ENCODE measurements around the gene LRATD1.
"Not testable (repeated sequence)": the region's sequence is repeated elsewhere in the genome, so short reads cannot be mapped to it uniquely, and the experiment has no call there.

Gene LRATD1

GRCh38 chr2:14632133-14632936 lies at the start of gene LRATD1:
Gene LRATD1, plus strand, starts transcription at chr2:14632717. Its CDS starts 1,263 bp downstream, at chr2:14633980.
- no peak for DNase-seq (ENCODE audit: low read depth)

- no peak for DNase-seq (ENCODE audit: low read depth)
Observed at GRCh38 chr2:14583059-14583458, 49.5 kb upstream of the LRATD1 start.

- no peak for DNase-seq (ENCODE audit: low read depth)
Observed at GRCh38 chr2:14583802-14584201, 48.7 kb upstream of the LRATD1 start.

GRCh38 chr2:14587119-14587518 lies 45.4 kb upstream of the LRATD1 start:
- DNase-seq (ENCODE audit: low read depth): no peak

- DNase-seq (ENCODE audit: low read depth): no peak
Observed at GRCh38 chr2:14601156-14601770, 31.3 kb upstream of the LRATD1 start.

GRCh38 chr2:14602309-14602708 lies 30.2 kb upstream of the LRATD1 start:
- no peak for DNase-seq (ENCODE audit: low read depth)

GRCh38 chr2:14603676-14604075 lies 28.8 kb upstream of the LRATD1 start:
- no peak for DNase-seq (ENCODE audit: low read depth)

- no peak for DNase-seq (ENCODE audit: low read depth)
Observed at GRCh38 chr2:14608245-14608644, 24.3 kb upstream of the LRATD1 start.

- DNase-seq (ENCODE audit: low read depth): no peak
Observed at GRCh38 chr2:14614017-14614416, 18.5 kb upstream of the LRATD1 start.

- DNase-seq (ENCODE audit: low read depth): no peak
Observed at GRCh38 chr2:14615121-14615520, 17.4 kb upstream of the LRATD1 start.

- no peak for DNase-seq (ENCODE audit: low read depth)
Observed at GRCh38 chr2:14615760-14616159, 16.8 kb upstream of the LRATD1 start.

- DNase-seq (ENCODE audit: low read depth): no peak
Observed at GRCh38 chr2:14616342-14616741, 16.2 kb upstream of the LRATD1 start.

- DNase-seq (ENCODE audit: low read depth): no peak
Observed at GRCh38 chr2:14616950-14617349, 15.6 kb upstream of the LRATD1 start.

- no peak for DNase-seq (ENCODE audit: low read depth)
Observed at GRCh38 chr2:14619441-14619840, 13.1 kb upstream of the LRATD1 start.

GRCh38 chr2:14621114-14621513 lies 11.4 kb upstream of the LRATD1 start:
- DNase-seq (ENCODE audit: low read depth): no peak

GRCh38 chr2:14621906-14622549 lies 10.5 kb upstream of the LRATD1 start:
- no peak for DNase-seq (ENCODE audit: low read depth)

- DNase-seq (ENCODE audit: low read depth): not testable (repeated sequence)
Observed at GRCh38 chr2:14622550-14622939, 10.0 kb upstream of the LRATD1 start.

- DNase-seq (ENCODE audit: low read depth): no peak
Observed at GRCh38 chr2:14623237-14623636, 9.3 kb upstream of the LRATD1 start.

GRCh38 chr2:14626873-14627272 lies 5.6 kb upstream of the LRATD1 start:
- no peak for DNase-seq (ENCODE audit: low read depth)

GRCh38 chr2:14628901-14629300 lies 3.6 kb upstream of the LRATD1 start:
- no peak for DNase-seq (ENCODE audit: low read depth)

GRCh38 chr2:14631406-14632040 lies 994 bp upstream of the LRATD1 start:
- no peak for DNase-seq (ENCODE audit: low read depth)

- no peak for DNase-seq (ENCODE audit: low read depth)
Observed at GRCh38 chr2:14633061-14633460, 544 bp downstream of the LRATD1 start.

Measured in activated T-cell treated with anti-CD3 and anti-CD28 coated beads for 24 hours (primary cell).